AG09319 (cell line): ENCODE measurements around the gene PHLDB1.

ENCODE experiments used
- DNase-seq: peaks from one replicate; pipeline ENCODE4 v3.0.0-alpha.2; 2010; ENCODE audit warnings: low read depth; ENCODE audit errors: extremely low read depth
- TF ChIP-seq, protein P1 (sequence below): IDR thresholded peaks from 2 replicates; pipeline ENCODE4 v1.5.1; 2011; ENCODE audit warnings: low read depth, mild to moderate bottlenecking, inconsistent platforms, low read length, moderate library complexity

The PHLDB1 gene

DNA sequence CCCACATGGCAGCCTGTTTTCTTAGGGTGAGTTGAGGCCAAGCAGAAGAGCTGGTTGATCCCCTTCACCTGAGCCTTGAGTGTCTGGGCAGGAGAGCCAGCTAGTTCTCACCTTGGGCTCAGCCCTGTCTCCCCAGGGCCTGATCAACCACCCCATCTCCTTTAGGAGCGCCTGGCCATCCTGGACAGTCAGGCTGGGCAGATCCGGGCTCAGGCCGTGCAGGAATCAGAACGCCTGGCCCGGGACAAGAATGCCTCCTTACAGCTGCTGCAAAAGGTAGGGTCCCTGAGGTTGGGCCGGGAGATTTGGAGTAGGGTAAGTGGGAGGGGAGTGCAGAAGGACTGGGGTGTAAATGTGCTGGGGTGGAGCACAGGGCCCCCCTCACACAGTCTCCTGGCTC is 31.3 kb downstream of the PHLDB1 start:
- no peak for DNase-seq
- TF ChIP-seq, protein P1, sequence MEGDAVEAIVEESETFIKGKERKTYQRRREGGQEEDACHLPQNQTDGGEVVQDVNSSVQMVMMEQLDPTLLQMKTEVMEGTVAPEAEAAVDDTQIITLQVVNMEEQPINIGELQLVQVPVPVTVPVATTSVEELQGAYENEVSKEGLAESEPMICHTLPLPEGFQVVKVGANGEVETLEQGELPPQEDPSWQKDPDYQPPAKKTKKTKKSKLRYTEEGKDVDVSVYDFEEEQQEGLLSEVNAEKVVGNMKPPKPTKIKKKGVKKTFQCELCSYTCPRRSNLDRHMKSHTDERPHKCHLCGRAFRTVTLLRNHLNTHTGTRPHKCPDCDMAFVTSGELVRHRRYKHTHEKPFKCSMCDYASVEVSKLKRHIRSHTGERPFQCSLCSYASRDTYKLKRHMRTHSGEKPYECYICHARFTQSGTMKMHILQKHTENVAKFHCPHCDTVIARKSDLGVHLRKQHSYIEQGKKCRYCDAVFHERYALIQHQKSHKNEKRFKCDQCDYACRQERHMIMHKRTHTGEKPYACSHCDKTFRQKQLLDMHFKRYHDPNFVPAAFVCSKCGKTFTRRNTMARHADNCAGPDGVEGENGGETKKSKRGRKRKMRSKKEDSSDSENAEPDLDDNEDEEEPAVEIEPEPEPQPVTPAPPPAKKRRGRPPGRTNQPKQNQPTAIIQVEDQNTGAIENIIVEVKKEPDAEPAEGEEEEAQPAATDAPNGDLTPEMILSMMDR, result no peak

DNA sequence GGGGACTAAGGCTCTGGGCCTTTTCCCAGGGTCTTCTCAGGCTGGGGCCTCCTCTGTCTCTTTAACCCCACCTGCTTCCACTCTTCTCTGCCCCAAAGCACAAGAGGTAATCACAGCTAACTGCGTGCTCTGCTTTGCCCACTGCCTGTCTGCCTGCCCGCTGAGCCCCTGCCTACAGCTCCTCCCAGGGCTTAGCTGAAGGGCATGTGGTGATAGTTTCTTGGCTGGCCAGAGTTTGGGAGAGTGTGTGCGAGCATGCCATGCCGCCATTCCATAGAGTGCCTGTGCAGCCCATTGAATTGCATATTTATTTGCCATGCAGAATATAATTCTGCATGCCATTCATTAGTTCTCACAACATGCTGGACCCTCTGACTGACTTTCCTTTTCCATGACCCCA is 32.5 kb downstream of the PHLDB1 start:
- TF ChIP-seq, protein P1, result no peak
- no peak for DNase-seq

DNA sequence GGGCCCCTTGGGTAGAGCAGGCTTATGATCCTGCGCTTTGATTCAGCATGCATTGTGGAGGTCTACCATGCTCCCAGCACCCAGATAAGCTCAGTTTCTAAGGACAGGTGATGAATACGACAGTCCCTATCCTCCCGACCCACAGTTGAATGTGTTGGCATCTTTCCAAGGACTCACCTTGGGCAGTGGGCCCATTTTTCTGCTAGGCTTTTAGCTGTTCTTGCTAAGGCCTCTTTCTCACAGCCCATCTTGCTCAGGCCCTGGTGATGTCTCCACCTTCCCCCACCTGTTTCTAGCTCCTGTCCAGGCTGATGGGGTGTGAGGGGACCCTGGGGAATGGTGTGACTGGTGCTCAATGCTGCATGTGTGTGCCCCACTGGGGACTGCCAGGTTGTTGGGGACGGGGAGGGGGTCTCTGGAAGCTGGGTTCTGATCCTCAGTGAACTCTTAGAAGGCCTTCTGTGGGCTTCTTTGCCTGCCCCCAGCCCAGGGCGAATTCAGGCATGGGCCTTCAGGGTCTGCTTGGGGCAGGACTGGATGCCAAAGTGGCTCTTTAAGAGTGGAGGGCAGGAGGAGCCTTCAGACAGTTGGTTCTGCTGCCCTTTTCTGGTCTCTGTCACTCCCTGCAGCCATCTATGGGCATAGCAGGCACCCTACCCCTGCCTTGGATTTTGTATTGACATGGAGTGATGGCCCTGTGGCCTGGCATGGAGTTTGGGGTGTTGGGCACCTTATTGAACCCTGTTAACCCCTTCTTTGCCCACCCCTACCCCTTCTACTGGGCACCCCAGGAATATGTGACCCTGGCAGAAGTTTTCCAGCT is 33.1 kb downstream of the PHLDB1 start:
- DNase-seq, result no peak
- TF ChIP-seq, protein P1, result no peak

DNA sequence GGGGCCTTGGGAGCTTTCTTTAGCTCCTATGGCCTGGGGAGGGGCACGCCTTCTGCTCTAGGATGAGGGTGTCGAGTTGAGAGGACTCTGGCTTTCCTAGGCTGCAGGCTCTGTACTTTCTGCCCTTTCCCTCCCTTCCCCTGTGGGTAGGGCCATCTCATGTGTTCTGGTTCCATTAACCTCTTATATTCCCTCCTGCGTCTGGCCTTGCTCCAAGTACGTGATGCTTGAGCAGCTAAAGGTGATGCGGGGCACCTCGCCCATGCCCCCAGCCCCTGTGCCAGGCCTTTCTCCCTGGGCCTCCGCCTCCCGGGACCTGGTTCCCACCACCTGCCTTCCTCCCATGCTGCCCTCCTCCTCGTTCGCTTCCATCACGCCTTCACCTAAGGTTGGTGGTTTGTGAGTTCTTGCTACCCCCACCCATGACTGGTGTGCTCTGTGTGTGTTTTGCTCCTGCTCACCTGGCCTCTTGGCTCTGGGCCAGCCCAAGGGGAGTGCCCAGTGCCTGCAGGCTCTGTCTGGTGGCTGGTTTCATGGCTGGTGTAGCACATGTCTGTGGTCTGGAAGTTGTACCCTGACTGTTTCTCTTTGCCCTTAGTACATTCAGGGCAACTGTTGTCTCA is 34.1 kb downstream of the PHLDB1 start:
- TF ChIP-seq, protein P1, result no peak
- DNase-seq, result no peak

DNA sequence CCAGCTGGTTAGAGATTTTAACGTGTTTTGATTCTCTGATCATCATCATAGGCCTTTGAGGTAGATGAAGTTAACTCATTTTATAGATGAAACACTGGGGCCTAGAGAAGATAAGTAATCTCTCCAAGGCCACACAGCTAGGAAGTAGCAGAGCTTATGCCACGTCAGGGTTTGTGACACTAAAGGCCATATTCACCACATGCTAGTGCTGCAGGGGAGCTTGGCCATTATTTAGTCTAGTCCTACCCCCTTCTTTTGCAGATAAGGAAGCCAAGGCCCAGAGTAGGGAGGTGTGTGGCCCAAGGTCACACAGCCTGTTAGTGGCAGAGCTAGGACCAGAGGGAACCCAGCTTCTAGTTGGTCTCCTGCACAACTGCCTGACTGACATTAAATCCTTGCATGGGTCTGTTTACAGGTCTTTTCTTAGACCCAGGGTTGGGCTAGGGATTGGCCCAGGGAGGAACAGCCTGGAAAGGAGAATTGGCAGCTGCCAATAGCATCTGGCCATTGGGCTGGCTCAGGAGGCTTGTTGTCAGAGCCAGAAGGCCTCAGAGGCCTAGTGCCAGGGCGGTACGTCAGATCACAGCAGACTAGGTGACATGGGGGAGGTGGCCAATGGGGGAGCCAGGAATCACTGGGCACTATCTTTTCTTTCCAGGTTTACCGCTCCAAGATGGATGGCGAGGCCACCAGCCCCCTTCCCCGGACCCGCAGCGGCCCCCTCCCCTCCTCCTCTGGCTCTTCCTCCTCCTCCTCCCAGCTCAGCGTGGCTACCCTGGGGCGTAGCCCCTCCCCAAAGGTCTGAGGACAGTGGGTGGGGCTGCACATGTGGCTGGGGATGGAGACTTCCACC is 36.0 kb downstream of the PHLDB1 start:
- TF ChIP-seq, protein P1, result no peak
- DNase-seq, result no peak

DNA sequence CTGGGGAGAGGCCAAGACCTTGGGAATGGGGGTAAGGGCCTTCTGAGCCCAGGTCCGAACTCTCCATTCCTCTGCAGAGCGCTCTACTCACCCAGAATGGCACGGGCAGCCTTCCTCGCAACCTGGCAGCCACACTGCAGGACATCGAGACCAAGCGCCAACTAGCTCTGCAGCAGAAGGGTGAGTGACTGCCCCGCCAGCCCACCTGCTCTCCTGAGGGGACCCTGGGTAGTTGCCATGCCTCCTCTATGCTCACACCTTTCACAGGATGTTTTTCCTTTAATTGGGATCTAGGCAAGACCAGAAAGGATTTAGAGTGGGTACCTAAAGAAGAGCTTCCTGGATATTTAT is 36.6 kb downstream of the PHLDB1 start:
- TF ChIP-seq, protein P1, result no peak
- DNase-seq, result no peak

DNA sequence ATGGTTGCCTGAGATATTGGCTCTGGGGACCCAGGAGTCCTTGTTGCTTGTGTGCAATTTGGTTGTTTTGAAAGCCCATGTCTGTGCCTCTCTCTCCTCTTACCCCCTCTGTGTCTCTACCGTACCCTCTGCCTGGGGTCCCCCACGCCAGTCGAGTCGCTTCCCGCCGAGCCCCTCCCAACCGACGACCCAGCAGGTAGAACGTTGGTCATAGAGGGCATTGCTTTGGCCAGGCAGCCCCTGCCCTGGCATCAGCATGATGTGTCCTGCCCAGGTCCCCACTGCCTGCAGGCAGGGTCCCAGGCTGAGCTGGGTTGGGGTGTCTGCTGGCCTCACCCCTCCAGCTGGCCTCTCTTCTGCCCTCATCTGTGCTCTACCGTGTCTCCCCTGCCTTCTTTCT is 37.1 kb downstream of the PHLDB1 start:
- no peak for DNase-seq
- TF ChIP-seq, protein P1, result no peak
